H9 (cell line): ENCODE data around the gene PDE4DIP. TPM values are rescaled to one million over a fixed set of nuclear protein-coding genes. Genes with fewer than 3 reads are reported as not detected.
"Not testable (repeated sequence)": the region's sequence is repeated elsewhere in the genome, so short reads cannot be mapped to it uniquely, and the experiment has no call there.

Experiments used
- DNase-seq: peaks from one replicate; pipeline ENCODE4 v3.0.0-alpha.2; 2017
- H2AFZ ChIP-seq: one replicate; pipeline ENCODE4 v1.6.1; 2013; ENCODE audit warnings: mild to moderate bottlenecking, low read length, control low read depth, moderate library complexity
- H2AK5ac ChIP-seq: 2 replicates; pipeline ENCODE4 v1.6.1; 2013; ENCODE audit warnings: low read length, control low read depth, mixed read lengths; ENCODE audit not compliant: insufficient read length
- H2BK120ac ChIP-seq: one replicate; pipeline ENCODE4 v1.6.1; 2013; ENCODE audit warnings: low read depth, mild to moderate bottlenecking, low read length, control low read depth, inconsistent platforms; ENCODE audit not compliant: poor library complexity, severe bottlenecking
- H2BK12ac ChIP-seq: 2 replicates; pipeline ENCODE4 v1.6.1; 2013; ENCODE audit warnings: low read length, control low read depth, mixed read lengths, low read depth; ENCODE audit not compliant: insufficient read length
- H2BK15ac ChIP-seq: 2 replicates; pipeline ENCODE4 v1.6.1; 2013; ENCODE audit warnings: low read depth, low read length, control low read depth
- H2BK20ac ChIP-seq: one replicate; pipeline ENCODE4 v1.6.1; 2013; ENCODE audit warnings: low read depth, mild to moderate bottlenecking, low read length, control low read depth, inconsistent platforms; ENCODE audit not compliant: poor library complexity, severe bottlenecking
- H2BK5ac ChIP-seq: 2 replicates; pipeline ENCODE4 v1.6.1; 2013; ENCODE audit warnings: low read length, control low read depth, mixed read lengths; ENCODE audit not compliant: insufficient read length
- H3K14ac ChIP-seq: 2 replicates; pipeline ENCODE4 v1.6.1; 2013; ENCODE audit warnings: low read length, control low read depth; ENCODE audit not compliant: insufficient read depth
- H3K18ac ChIP-seq: 2 replicates; pipeline ENCODE4 v1.6.1; 2013; ENCODE audit warnings: low read depth, mild to moderate bottlenecking, mixed read lengths, low read length, control low read depth; ENCODE audit not compliant: insufficient read length
- H3K23ac ChIP-seq: 2 replicates; pipeline ENCODE4 v1.6.1; 2013; ENCODE audit warnings: low read length, control low read depth, mixed read lengths, low read depth; ENCODE audit not compliant: insufficient read length
- H3K23me2 ChIP-seq: 2 replicates; pipeline ENCODE4 v1.6.1; 2013; ENCODE audit warnings: low read depth, mild to moderate bottlenecking, mixed read lengths, low read length, control low read depth; ENCODE audit not compliant: insufficient read length, poor library complexity, severe bottlenecking
- H3K27ac ChIP-seq: 2 replicates; pipeline ENCODE4 v1.5.1; 2013; ENCODE audit warnings: low read length, control low read depth, mixed read lengths, low read depth; ENCODE audit not compliant: insufficient read length
- H3K27me3 ChIP-seq: 2 replicates; pipeline ENCODE4 v1.6.1; 2013; ENCODE audit warnings: low read length, control low read depth, inconsistent platforms; ENCODE audit not compliant: insufficient read depth
- H3K4ac ChIP-seq: 2 replicates; pipeline ENCODE4 v1.6.1; 2013; ENCODE audit warnings: low read depth, mild to moderate bottlenecking, control low read depth, inconsistent platforms, low read length, moderate library complexity
- H3K4me1 ChIP-seq: 2 replicates; pipeline ENCODE4 v1.6.1; 2013; ENCODE audit warnings: low read length, control low read depth, inconsistent platforms; ENCODE audit not compliant: insufficient read depth
- H3K4me2 ChIP-seq: 2 replicates; pipeline ENCODE4 v1.6.1; 2013; ENCODE audit warnings: low read length, control low read depth, mixed read lengths; ENCODE audit not compliant: insufficient read length, insufficient read depth
- H3K56ac ChIP-seq: 2 replicates; pipeline ENCODE4 v1.6.1; 2013; ENCODE audit warnings: low read depth, mild to moderate bottlenecking, mixed read lengths, low read length, control low read depth; ENCODE audit not compliant: insufficient read length
- H3K79me1 ChIP-seq: 2 replicates; pipeline ENCODE4 v1.6.1; 2013; ENCODE audit warnings: low read depth, mild to moderate bottlenecking, moderate library complexity, low read length, control low read depth, inconsistent platforms; ENCODE audit not compliant: insufficient read depth, poor library complexity, severe bottlenecking
- H3K79me2 ChIP-seq: 2 replicates; pipeline ENCODE4 v1.6.1; 2013; ENCODE audit warnings: low read length, control low read depth, inconsistent platforms; ENCODE audit not compliant: insufficient read depth
- H3K9ac ChIP-seq: 2 replicates; pipeline ENCODE4 v1.6.1; 2013; ENCODE audit warnings: low read length, control low read depth, mixed read lengths; ENCODE audit not compliant: insufficient read length; ENCODE audit errors: extremely low read depth
- H3K9me3 ChIP-seq: one replicate; pipeline ENCODE4 v1.6.1; 2013; ENCODE audit warnings: low read depth, low read length, inconsistent platforms; ENCODE audit not compliant: control insufficient read depth
- H3T11ph ChIP-seq: one replicate; pipeline ENCODE4 v1.6.1; 2013; ENCODE audit warnings: mild to moderate bottlenecking, low read length, control low read depth, inconsistent platforms
- H4K20me1 ChIP-seq: one replicate; pipeline ENCODE4 v1.6.1; 2013; ENCODE audit not compliant: control insufficient read depth, insufficient read length, insufficient read depth
- H4K5ac ChIP-seq: 2 replicates; pipeline ENCODE4 v1.6.1; 2013; ENCODE audit warnings: low read depth, mild to moderate bottlenecking, mixed read lengths, low read length, control low read depth; ENCODE audit not compliant: insufficient read length
- H4K8ac ChIP-seq: replicated peaks from 2 replicates; pipeline ENCODE4 v1.6.1; 2013; ENCODE audit warnings: low read length, control low read depth, mixed read lengths, low read depth; ENCODE audit not compliant: insufficient read length
- H4K91ac ChIP-seq: 2 replicates; pipeline ENCODE4 v1.6.1; 2013; ENCODE audit warnings: low read depth, mild to moderate bottlenecking, moderate library complexity, mixed read lengths, low read length, control low read depth; ENCODE audit not compliant: insufficient read length
- H3K27ac Mint-ChIP-seq, 3 experiments: 2 replicates in 2 of 3; 3 replicates in 1 of 3; pipeline ENCODE4 v1.8.0; 2020 to 2021; ENCODE audit warnings: mixed read lengths in 3 of 3, mild to moderate bottlenecking in 1 of 3, moderate library complexity in 1 of 3
- H3K27me3 Mint-ChIP-seq: 2 replicates; pipeline ENCODE4 v1.8.0; 2021; ENCODE audit warnings: low read depth, mild to moderate bottlenecking, moderate library complexity, mixed read lengths
- H3K36me3 Mint-ChIP-seq, 3 experiments: 2 replicates in 2 of 3; 3 replicates in 1 of 3; pipeline ENCODE4 v1.8.0; 2020 to 2021; ENCODE audit warnings: low read depth in 3 of 3, mixed read lengths in 3 of 3; ENCODE audit not compliant: insufficient read depth in 1 of 3
- H3K4me1 Mint-ChIP-seq, 2 experiments: 2 replicates each; pipeline ENCODE4 v1.8.0; 2020; ENCODE audit warnings: mixed read lengths in 2 of 2
- H3K4me3 Mint-ChIP-seq, 2 experiments: 2 replicates in 1 of 2; 3 replicates in 1 of 2; pipeline ENCODE4 v1.8.0; 2020 to 2021; ENCODE audit warnings: mild to moderate bottlenecking in 2 of 2, mixed read lengths in 2 of 2, moderate library complexity in 1 of 2
- H3K9me3 Mint-ChIP-seq, 2 experiments: 2 replicates in 1 of 2; 3 replicates in 1 of 2; pipeline ENCODE4 v1.8.0; 2020; ENCODE audit warnings: mild to moderate bottlenecking in 2 of 2, mixed read lengths in 2 of 2, moderate library complexity in 1 of 2
- WGBS: extraction: QIAGEN DNeasy Blood & Tissue Kit; methylation state at CpG from one replicate; pipeline ENCODE4 v1.1.7; 2013; ENCODE audit warnings: missing lambda C conversion rate, low lambda C conversion rate, mixed read lengths; ENCODE audit not compliant: insufficient read length; ENCODE audit errors: extremely low coverage; 5-methylcytosine and 5-hydroxymethylcytosine counted together
- total RNA-seq: library from RNA; stranded (reverse); gene quantifications from 2 replicates; pipeline ENCODE4 v1.2.1, GENCODE V29; 2021

The PDE4DIP gene
- total RNA-seq, 1 experiment from 2014 or later: 15.7 TPM

GRCh38 chr1:149008326-149008725 is 164.1 kb downstream of the PDE4DIP start:
- not testable (repeated sequence) for H3K27me3 Mint-ChIP-seq, H3K36me3 Mint-ChIP-seq, H3K4me2 ChIP-seq, H3K14ac ChIP-seq, H4K5ac ChIP-seq, H3K56ac ChIP-seq, H3K9me3 ChIP-seq, H3K18ac ChIP-seq, H4K8ac ChIP-seq, H2BK120ac ChIP-seq, H3K27ac Mint-ChIP-seq, H3K79me2 ChIP-seq, H2BK5ac ChIP-seq, H3K23me2 ChIP-seq, H3K4me3 Mint-ChIP-seq, H3K27me3 ChIP-seq, H3K9ac ChIP-seq, H3K4ac ChIP-seq, H3T11ph ChIP-seq, H2AK5ac ChIP-seq, H3K27ac ChIP-seq, H4K91ac ChIP-seq, H2BK12ac ChIP-seq, H2BK20ac ChIP-seq, H2AFZ ChIP-seq, H3K79me1 ChIP-seq, H3K4me1 ChIP-seq, H3K23ac ChIP-seq, H3K4me1 Mint-ChIP-seq, H4K20me1 ChIP-seq, DNase-seq, H2BK15ac ChIP-seq, H3K9me3 Mint-ChIP-seq
- WGBS: no CpG with 5 or more reads among the region's 4 CpGs

- H3K36me3 Mint-ChIP-seq, H3K27ac Mint-ChIP-seq: not testable (repeated sequence)
Observed at GRCh38 chr1:149008769-149009168, 164.5 kb downstream of the PDE4DIP start.

More at GRCh38 chr1:149008769-149009168, 164.5 kb downstream of the PDE4DIP start:
- H4K91ac ChIP-seq, H2BK20ac ChIP-seq, H3K79me1 ChIP-seq, H3K27me3 Mint-ChIP-seq, H3K4me1 Mint-ChIP-seq, H3K27me3 ChIP-seq, H2AFZ ChIP-seq, H3K23ac ChIP-seq, H2AK5ac ChIP-seq, H3K18ac ChIP-seq, H3K4me1 ChIP-seq, H3K4me3 Mint-ChIP-seq, H3K9me3 ChIP-seq, H3K27ac ChIP-seq, H2BK12ac ChIP-seq, H3K4me2 ChIP-seq, H3K79me2 ChIP-seq, H2BK15ac ChIP-seq, DNase-seq, H2BK5ac ChIP-seq, H4K5ac ChIP-seq, H4K8ac ChIP-seq, H4K20me1 ChIP-seq, H3K9ac ChIP-seq, H2BK120ac ChIP-seq, H3T11ph ChIP-seq, H3K9me3 Mint-ChIP-seq, H3K4ac ChIP-seq, H3K23me2 ChIP-seq, H3K56ac ChIP-seq, H3K14ac ChIP-seq: not testable (repeated sequence)
- WGBS: no CpG with 5 or more reads among the region's 2 CpGs
